B cell (primary cell): Measurements from ENCODE around the gene ITIH3. TPM values are rescaled to one million over a fixed set of nuclear protein-coding genes. Genes with fewer than 3 reads are reported as not detected.

ENCODE experiments used
- ATAC-seq: fragments of 200-7000 bp; cut with Tn5 transposase; one replicate; pipeline ENCODE4 v1.10.0; 2021; ENCODE audit warnings: low read depth, mild to moderate bottlenecking, moderate number of reproducible peaks, moderate library complexity
- CTCF ChIA-PET: fragments of 350-600 bp; sonication (Branson Sonifier 250); formaldehyde crosslinking; loops from one replicate; lab custom pipeline; 2021; ENCODE audit warnings: antibody characterized with exemption, inconsistent platforms; lab: Charles Lee
- POLR2A ChIA-PET: fragments of 350-600 bp; sonication (Branson Sonifier 250); formaldehyde crosslinking; loops from one replicate; lab custom pipeline; 2021; ENCODE audit warnings: antibody characterized with exemption; lab: Charles Lee
- DNase-seq: peaks from one replicate; pipeline ENCODE4 v3.0.0; 2013
- H2AFZ ChIP-seq: 2 replicates; pipeline ENCODE4 v1.6.1; 2012; ENCODE audit warnings: mild to moderate bottlenecking, low read depth, low read length; ENCODE audit not compliant: insufficient read depth, poor library complexity, severe bottlenecking
- H3K27ac ChIP-seq, 2 donors: 1 replicate in 1 of 2; 2 replicates in 1 of 2; pipeline ENCODE4 v1.5.1; 2012 to 2013; ENCODE audit warnings: low read length in 2 of 2, mild to moderate bottlenecking in 2 of 2, moderate library complexity in 1 of 2
- H3K27me3 ChIP-seq, 4 experiments: fragments of 200-600 bp in 1 of 4; sonication (generic) in 1 of 4; replicated peaks in 1 of 4; 1 replicate in 2 of 4; 2 replicates in 2 of 4; pipeline versions ENCODE4 v1.6.1 to v1.7.0; 2013 to 2016; ENCODE audit warnings: low read length in 3 of 4, mild to moderate bottlenecking in 2 of 4, mixed read lengths in 1 of 4, moderate library complexity in 1 of 4; ENCODE audit not compliant: insufficient read depth in 4 of 4, control insufficient read depth in 3 of 4; ENCODE audit errors: control extremely low read depth in 1 of 4
- H3K36me3 ChIP-seq, 2 experiments: replicated peaks in 1 of 2; 1 replicate in 1 of 2; 2 replicates in 1 of 2; pipeline versions ENCODE4 v1.6.1 to v1.7.1; 2013; ENCODE audit warnings: low read length in 1 of 2; ENCODE audit not compliant: insufficient read depth in 2 of 2, control insufficient read depth in 1 of 2; ENCODE audit errors: control extremely low read depth in 1 of 2, extremely low read depth in 1 of 2
- H3K4me1 ChIP-seq, 2 donors: fragments of 200-600 bp in 1 of 2; sonication (generic) in 1 of 2; 1 replicate in 1 of 2; 2 replicates in 1 of 2; pipeline versions ENCODE4 v1.5.1 to v1.6.1; 2013 to 2017; ENCODE audit warnings: low read length in 2 of 2; ENCODE audit not compliant: control insufficient read depth in 2 of 2, insufficient read depth in 2 of 2
- H3K4me2 ChIP-seq: replicated peaks from 2 replicates; pipeline ENCODE3; 2012; ENCODE audit warnings: mild to moderate bottlenecking, low read depth, low read length; ENCODE audit not compliant: poor library complexity, severe bottlenecking
- H3K4me3 ChIP-seq, 5 experiments: fragments of 200-600 bp in 1 of 5; sonication (generic) in 1 of 5; 1 replicate in 3 of 5; 2 replicates in 2 of 5; pipeline versions ENCODE4 v1.5.1 to v1.7.0; 2011 to 2016; ENCODE audit warnings: low read length in 4 of 5, mild to moderate bottlenecking in 4 of 5, low read depth in 2 of 5, control low read depth in 1 of 5, moderate library complexity in 1 of 5; ENCODE audit not compliant: insufficient read depth in 1 of 5; ENCODE audit errors: control extremely low read depth in 1 of 5, extremely low read depth in 1 of 5
- H3K79me2 ChIP-seq: fragments of 200-600 bp; sonication (generic); one replicate; pipeline ENCODE4 v1.6.0; 2016; ENCODE audit warnings: low read length; ENCODE audit not compliant: control insufficient read depth, insufficient read depth
- H3K9ac ChIP-seq: fragments of 200-600 bp; sonication (generic); 2 replicates; pipeline ENCODE4 v1.6.1; 2017; ENCODE audit warnings: mild to moderate bottlenecking, low read length, moderate library complexity
- H3K9me3 ChIP-seq, 3 donors: one replicate each; pipeline versions ENCODE4 v1.6.1 to v1.7.1; 2013; ENCODE audit warnings: low read length in 2 of 3; ENCODE audit not compliant: control insufficient read depth in 2 of 3, insufficient read depth in 1 of 3; ENCODE audit errors: control extremely low read depth in 1 of 3
- H4K20me1 ChIP-seq: 2 replicates; pipeline ENCODE4 v1.6.0; 2012; ENCODE audit warnings: mild to moderate bottlenecking, low read length; ENCODE audit not compliant: insufficient read depth, control insufficient read depth, poor library complexity, severe bottlenecking
- H3K27ac Mint-ChIP-seq: one replicate; pipeline ENCODE4 v1.8.0; 2021; ENCODE audit warnings: mixed read lengths
- H3K27me3 Mint-ChIP-seq: one replicate; pipeline ENCODE4 v1.8.0; 2021; ENCODE audit warnings: mixed read lengths
- H3K4me1 Mint-ChIP-seq: one replicate; pipeline ENCODE4 v1.8.0; 2021; ENCODE audit warnings: mixed read lengths
- H3K4me3 Mint-ChIP-seq: one replicate; pipeline ENCODE4 v1.8.0; 2021; ENCODE audit warnings: mixed read lengths
- H3K9me3 Mint-ChIP-seq: one replicate; pipeline ENCODE4 v1.8.0; 2022; ENCODE audit warnings: mixed read lengths; ENCODE audit not compliant: insufficient read depth
- CTCF ChIP-seq: fragments of 200-600 bp; IDR thresholded peaks from one replicate; pipeline ENCODE4 v1.8.0; 2022; ENCODE audit warnings: antibody characterized with exemption, mild to moderate bottlenecking
- EZH2 ChIP-seq: IDR thresholded peaks from 2 replicates; pipeline ENCODE4 v1.6.1; 2012; ENCODE audit warnings: borderline replicate concordance, low read depth, mild to moderate bottlenecking, moderate library complexity, low read length; ENCODE audit not compliant: insufficient read depth, poor library complexity, severe bottlenecking
- WGBS: methylation state at CpG from one replicate; pipeline ENCODE4 v1.1.5; 2013; ENCODE audit warnings: missing lambda C conversion rate; ENCODE audit not compliant: insufficient coverage; 5-methylcytosine and 5-hydroxymethylcytosine counted together
- intact Hi-C: fragments of 100-400 bp; cut with micrococcal nuclease; formaldehyde crosslinking; loops from one replicate; pipeline ENCODE4 v1.10.0; 2022
- polyA minus RNA-seq: library from RNA; depleted of rRNA, polyadenylated mRNA; stranded (reverse); fragments of >200 nt; gene quantifications from 2 replicates; pipeline ENCODE4 v1.2.3, GENCODE V29; 2012
- polyA plus RNA-seq: library from polyadenylated mRNA; depleted of rRNA; stranded (reverse); fragments of >200 nt; gene quantifications from 2 replicates; pipeline ENCODE4 v1.2.3, GENCODE V29; 2012
- total RNA-seq, 2 donors: library from RNA; stranded (reverse); fragments of 120-200 nt in 1 of 2; gene quantifications; 1 replicate in 1 of 2; 2 replicates in 1 of 2; pipeline versions ENCODE4 v1.2.3 to v1.2.4, GENCODE V29; 2013 to 2022

Gene ITIH3
- total RNA-seq, result not detected in 2 replicates
- not detected for total RNA-seq (2013)
- not detected in 2 replicates for polyA plus RNA-seq
- not detected in 2 replicates for polyA minus RNA-seq

- Histone ChIP-seq H2AFZ (no peak within 1 kb of the TSS), H3K27me3 (no peaks in the 10 kb centered on the region), H3K36me3 (no peaks in the 10 kb centered on the region), H3K27ac (no peak within 1 kb of the TSS), H3K9me3 (no peaks in the 10 kb centered on the region), H3K4me2 (no peak within 1 kb of the TSS), H3K9ac (no peak within 1 kb of the TSS), H3K4me1 (no peaks in the 10 kb centered on the region), H3K79me2 (no peaks in the 10 kb centered on the region), H4K20me1 (no peaks in the 10 kb centered on the region), H3K4me3 (no peak within 1 kb of the TSS)
- H3K4me1 Mint-ChIP-seq, result no peaks in the 10 kb centered on the region
- H3K27ac Mint-ChIP-seq, result no peak within 1 kb of the TSS
- DNase-seq, result no peak
- intact Hi-C loops, result no loop called here
- 87% methylated on average over 10 of the region's 10 CpGs for WGBS
- no peak within 1 kb of the TSS for H3K4me3 Mint-ChIP-seq
- TF ChIP-seq CTCF (no peak), EZH2 (no peak)
- CTCF ChIA-PET, result no interaction called here
- H3K9me3 Mint-ChIP-seq, result no peaks in the 10 kb centered on the region
- ATAC-seq, result no peak
- POLR2A ChIA-PET, result no interaction called here
- H3K27me3 Mint-ChIP-seq, result no peaks in the 10 kb centered on the region
Observed at GRCh38 chr3:52794612-52795099, at the start of gene ITIH3. ITIH3 (plus strand) TSS chr3:52794796; CDS start chr3:52794804, 8 bp downstream.

- intact Hi-C loops, result no loop called here
- ATAC-seq, result no peak
- ChIA-PET CTCF (no interaction called here), POLR2A (interaction anchor here (0.6 kb wide), 1 partner anchor 207 kb away, joined by 3 read pairs; no protein-coding TSS in a partner anchor)
- Histone ChIP-seq H3K9ac (no peak overlapping the region), H2AFZ (no peak overlapping the region), H3K4me3 (no peak overlapping the region), H3K4me1 (no peaks in the 10 kb centered on the region), H3K27ac (no peak overlapping the region), H4K20me1 (no peaks in the 10 kb centered on the region), H3K27me3 (no peaks in the 10 kb centered on the region), H3K4me2 (no peak overlapping the region), H3K9me3 (no peaks in the 10 kb centered on the region), H3K36me3 (peaks cover 0 to 34% of the 10 kb centered on the region in 2 experiments), H3K79me2 (no peaks in the 10 kb centered on the region)
- Mint-ChIP-seq H3K4me1 (no peaks in the 10 kb centered on the region), H3K27ac (no peak overlapping the region), H3K27me3 (no peaks in the 10 kb centered on the region), H3K4me3 (no peak overlapping the region), H3K9me3 (no peaks in the 10 kb centered on the region)
- TF ChIP-seq EZH2 (no peak), CTCF (no peak)
- no peak for DNase-seq
- WGBS, result no CpG with 5 or more reads among the region's 3 CpGs
Observed at GRCh38 chr3:52752045-52752660, 42.4 kb upstream of the ITIH3 start.
